Vagina (tissue), 2 donors: ENCODE data around the gene FBXO33.

ENCODE experiments used
- CTCF ChIP-seq, 3 experiments: fragments of 450-650 bp in 2 of 3; fragments of 200-600 bp in 1 of 3; sonication (generic) in 1 of 3; IDR thresholded peaks; one replicate each; pipeline ENCODE4 v1.5.1; 2017 to 2019; ENCODE audit warnings: antibody characterized with exemption in 3 of 3, mild to moderate bottlenecking in 2 of 3, moderate library complexity in 2 of 3
- POLR2A ChIP-seq, 2 donors: fragments of 450-650 bp; IDR thresholded peaks; one replicate each; pipeline ENCODE4 v1.6.1; 2017; ENCODE audit warnings: antibody characterized with exemption in 2 of 2, mild to moderate bottlenecking in 2 of 2, moderate library complexity in 2 of 2
- POLR2AphosphoS5 ChIP-seq, 2 donors: sonication (generic); formaldehyde crosslinking; IDR thresholded peaks; one replicate each; pipeline ENCODE4 v1.9.0; 2017; ENCODE audit warnings: antibody characterized with exemption in 2 of 2, mild to moderate bottlenecking in 2 of 2, low read depth in 1 of 2; ENCODE audit not compliant: insufficient read depth in 1 of 2

DNA sequence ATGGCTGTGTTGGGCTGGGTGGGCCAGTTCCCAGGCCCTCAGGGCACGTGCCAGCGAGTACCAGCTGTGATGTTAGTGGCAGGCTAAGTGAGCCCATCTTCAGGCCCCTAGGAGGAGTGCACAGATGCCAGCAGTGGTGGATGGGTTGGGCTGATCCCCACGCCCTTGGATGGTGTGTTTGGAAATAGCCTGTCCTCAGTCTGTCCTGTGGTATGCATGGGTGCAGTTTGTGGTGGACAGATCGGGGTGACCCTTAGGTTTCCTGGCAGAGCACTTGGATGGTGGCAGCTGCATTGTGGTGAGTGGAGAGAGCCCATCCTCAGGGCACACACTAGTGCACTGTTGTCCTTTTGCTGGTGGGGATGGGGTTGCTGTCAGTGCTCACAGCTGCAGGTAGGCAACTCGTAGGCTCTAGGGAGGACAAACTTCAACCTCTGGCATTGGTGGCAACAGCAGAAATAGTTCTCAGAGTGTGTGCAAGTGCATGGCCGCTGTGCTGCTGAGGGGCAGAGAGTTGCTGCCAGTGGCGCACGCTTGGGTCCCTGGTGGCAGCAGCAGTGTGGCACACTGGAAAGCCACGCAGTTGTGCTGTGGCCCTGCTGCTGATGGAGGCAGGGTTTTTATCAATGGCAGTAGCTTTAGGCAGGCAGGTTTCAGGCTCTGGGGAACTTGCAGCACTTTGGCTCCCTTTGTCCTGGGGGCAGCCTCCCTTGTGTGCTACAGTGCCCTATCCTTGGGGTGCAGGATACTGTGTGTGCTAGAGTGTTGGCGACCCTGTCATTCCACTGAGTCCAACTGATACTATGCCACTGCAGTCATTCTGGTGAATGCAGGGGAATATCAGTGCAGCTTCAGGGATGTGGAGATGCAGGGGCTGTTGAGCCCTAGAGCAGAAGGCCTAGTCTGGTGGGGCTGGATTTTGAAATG is 65.5 kb downstream of the FBXO33 start:
- no peak for TF ChIP-seq CTCF (IDR thresholded peaks at IDR 0.05)
- no peak for TF ChIP-seq POLR2AphosphoS5 (IDR thresholded peaks at IDR 0.05; ENCODE audit: insufficient read depth in 1 of 2, low read depth in 1 of 2)
- no peak for TF ChIP-seq POLR2A (IDR thresholded peaks at IDR 0.05)
